Transverse colon (tissue), 4 donors: Measurements from ENCODE around the gene ELF2. TPM values are rescaled to one million over a fixed set of nuclear protein-coding genes. Genes with fewer than 3 reads are reported as not detected.
"Not testable (repeated sequence)": the region's sequence is repeated elsewhere in the genome, so short reads cannot be mapped to it uniquely, and the experiment has no call there.

Experiments used
- DNase-seq: peaks from one replicate; pipeline ENCODE4 v3.0.0-alpha.2; 2019
- H3K27ac ChIP-seq, 4 donors: fragments of 200-600 bp; sonication (generic); 2 replicates each; pipeline ENCODE4 v1.5.1; 2016 to 2018; ENCODE audit warnings: inconsistent platforms in 4 of 4
- H3K27me3 ChIP-seq: fragments of 200-600 bp; sonication (generic); 2 replicates; pipeline ENCODE4 v1.5.1; 2017; ENCODE audit warnings: inconsistent platforms
- H3K36me3 ChIP-seq, 4 donors: fragments of 200-600 bp; sonication (generic); 2 replicates each; pipeline ENCODE4 v1.5.1; 2017 to 2019; ENCODE audit warnings: inconsistent platforms in 4 of 4
- H3K4me1 ChIP-seq, 4 donors: fragments of 200-600 bp; sonication (generic); 2 replicates each; pipeline ENCODE4 v1.5.1; 2017 to 2020; ENCODE audit warnings: inconsistent platforms in 4 of 4
- H3K4me3 ChIP-seq, 4 donors: fragments of 200-600 bp; sonication (generic); 1 replicate in 1 of 4; 2 replicates in 3 of 4; pipeline versions ENCODE4 v1.5.1 to v1.6.1; 2017 to 2019; ENCODE audit warnings: inconsistent platforms in 4 of 4
- H3K9me3 ChIP-seq, 2 donors: fragments of 200-600 bp; sonication (generic); 2 replicates each; pipeline ENCODE4 v1.5.1; 2017 to 2019; ENCODE audit warnings: inconsistent platforms in 2 of 2
- EP300 ChIP-seq: sonication (generic); formaldehyde crosslinking; IDR thresholded peaks from one replicate; pipeline ENCODE4 v1.6.1; 2017; ENCODE audit warnings: antibody characterized with exemption, low read depth
- POLR2A ChIP-seq: fragments of 450-650 bp; IDR thresholded peaks from one replicate; pipeline ENCODE4 v1.6.1; 2016; ENCODE audit warnings: antibody characterized with exemption, mild to moderate bottlenecking, moderate library complexity
- POLR2AphosphoS5 ChIP-seq, 3 donors: sonication (generic); formaldehyde crosslinking; IDR thresholded peaks; one replicate each; pipeline ENCODE4 v1.6.1; 2016; ENCODE audit warnings: antibody characterized with exemption in 3 of 3
- WGBS, 2 donors: methylation state at CpG; one replicate each; pipeline ENCODE4 v1.1.5; 2018; ENCODE audit warnings: low coverage in 1 of 2; 5-methylcytosine and 5-hydroxymethylcytosine counted together
- in situ Hi-C, 4 donors: fragments of 200-750 bp; cut with MboI; loops; one replicate each; pipeline versions ENCODE4 v1.15.0 to v1.15.1; 2017; ENCODE audit warnings: low sequenced_read_pairs in 3 of 4, low pct_ligation_motif_present in 1 of 4, low pct_unique_long_range_greater_than_20kb in 1 of 4
- intact Hi-C: fragments of 100-400 bp; cut with DNase I; formaldehyde crosslinking; loops from one replicate; pipeline ENCODE4 v1.15.1; 2023; ENCODE audit warnings: low total_unique reads
- total RNA-seq, 4 donors: library from RNA; depleted of rRNA; stranded (reverse); fragments of >200 nt; gene quantifications; one replicate each; pipeline ENCODE4 v1.1.0, GENCODE V29; 2016
- TF ChIP-seq, protein P1 (sequence below), 5 experiments: fragments of 200-600 bp in 3 of 5; fragments of 450-650 bp in 2 of 5; sonication (generic) in 3 of 5; IDR thresholded peaks; 1 replicate in 2 of 5; 2 replicates in 3 of 5; pipeline ENCODE4 v1.5.1; 2016 to 2017; ENCODE audit warnings: antibody characterized with exemption in 5 of 5, inconsistent platforms in 3 of 5, mild to moderate bottlenecking in 2 of 5, moderate library complexity in 1 of 5

The ELF2 gene
- total RNA-seq, 4 donors from 2014 or later = 21.7 to 65.6 (median 41.8) TPM

DNA sequence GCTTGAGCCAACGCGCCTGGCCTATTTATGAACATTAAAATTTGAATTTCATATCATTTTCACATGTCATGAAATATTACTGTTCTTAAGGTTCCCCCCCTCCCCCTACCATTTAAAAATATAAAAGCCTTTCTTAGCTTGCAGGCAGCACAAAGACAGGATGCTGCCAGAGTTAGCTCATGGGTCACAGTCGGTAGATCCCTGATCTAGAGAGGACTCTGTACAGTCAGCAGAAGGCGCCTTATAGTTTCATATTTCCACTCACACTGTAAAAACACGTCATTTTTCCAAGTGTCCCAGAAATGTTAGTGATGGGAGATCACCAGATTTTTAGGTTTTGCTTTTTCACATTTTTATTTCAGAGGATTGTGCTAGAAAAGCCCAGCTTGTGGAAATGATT lies 149.2 kb downstream of the ELF2 start:
- no peak for DNase-seq
- WGBS, 2 donors = 79 to 91% methylated on average over 3 to 5 of the region's 5 CpGs
- peaks cover 0 to 8% (median 0%) of the 10 kb centered on the region in 4 donors for H3K4me1 ChIP-seq
- in situ Hi-C loops (no loop called here), intact Hi-C loops (no loop called here)
- no peak overlapping the region for H3K4me3 ChIP-seq
- no peaks in the 10 kb centered on the region for H3K9me3 ChIP-seq
- H3K36me3 ChIP-seq = no peaks in the 10 kb centered on the region
- H3K27ac ChIP-seq = no peak overlapping the region
- TF ChIP-seq, protein P1, sequence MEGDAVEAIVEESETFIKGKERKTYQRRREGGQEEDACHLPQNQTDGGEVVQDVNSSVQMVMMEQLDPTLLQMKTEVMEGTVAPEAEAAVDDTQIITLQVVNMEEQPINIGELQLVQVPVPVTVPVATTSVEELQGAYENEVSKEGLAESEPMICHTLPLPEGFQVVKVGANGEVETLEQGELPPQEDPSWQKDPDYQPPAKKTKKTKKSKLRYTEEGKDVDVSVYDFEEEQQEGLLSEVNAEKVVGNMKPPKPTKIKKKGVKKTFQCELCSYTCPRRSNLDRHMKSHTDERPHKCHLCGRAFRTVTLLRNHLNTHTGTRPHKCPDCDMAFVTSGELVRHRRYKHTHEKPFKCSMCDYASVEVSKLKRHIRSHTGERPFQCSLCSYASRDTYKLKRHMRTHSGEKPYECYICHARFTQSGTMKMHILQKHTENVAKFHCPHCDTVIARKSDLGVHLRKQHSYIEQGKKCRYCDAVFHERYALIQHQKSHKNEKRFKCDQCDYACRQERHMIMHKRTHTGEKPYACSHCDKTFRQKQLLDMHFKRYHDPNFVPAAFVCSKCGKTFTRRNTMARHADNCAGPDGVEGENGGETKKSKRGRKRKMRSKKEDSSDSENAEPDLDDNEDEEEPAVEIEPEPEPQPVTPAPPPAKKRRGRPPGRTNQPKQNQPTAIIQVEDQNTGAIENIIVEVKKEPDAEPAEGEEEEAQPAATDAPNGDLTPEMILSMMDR (IDR thresholded peaks at IDR 0.05) = no peak
- TF ChIP-seq EP300 (no peak), POLR2A (no peak), POLR2AphosphoS5 (IDR thresholded peaks at IDR 0.05) (no peak)
- H3K27me3 ChIP-seq = no peaks in the 10 kb centered on the region

DNA sequence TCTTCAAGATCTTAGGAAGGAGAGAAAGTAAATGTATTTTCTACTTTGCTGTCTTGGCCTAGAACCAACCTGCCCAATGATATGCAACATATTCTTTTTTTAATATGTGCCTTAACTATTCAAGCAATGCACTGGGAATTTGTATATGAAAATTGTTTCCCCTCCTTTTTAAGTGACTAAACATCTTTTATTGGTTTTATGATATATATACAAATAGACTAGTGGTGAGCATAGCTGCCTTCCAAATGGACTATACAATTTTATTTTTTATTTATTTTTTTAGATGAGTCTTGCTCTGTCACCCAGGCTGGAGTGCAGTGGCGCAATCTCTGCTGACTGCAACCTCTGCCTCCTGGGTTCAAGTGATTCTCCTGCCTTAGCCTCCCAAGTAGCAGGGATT lies 151.2 kb downstream of the ELF2 start:
- Histone ChIP-seq H3K4me3 (no peak overlapping the region), H3K27me3 (no peaks in the 10 kb centered on the region), H3K9me3 (no peaks in the 10 kb centered on the region), H3K36me3 (no peaks in the 10 kb centered on the region), H3K4me1 (peaks cover 0 to 9% (median 0%) of the 10 kb centered on the region in 4 donors), H3K27ac (no peak overlapping the region)
- WGBS, 2 donors = 100% methylated on average over 1 of the region's 1 CpG
- TF ChIP-seq POLR2A (no peak), POLR2AphosphoS5 (IDR thresholded peaks at IDR 0.05) (no peak), EP300 (no peak)
- TF ChIP-seq, protein P1 (IDR thresholded peaks at IDR 0.05) = no peak
- no peak for DNase-seq
- in situ Hi-C loops = no loop called here
- intact Hi-C loops = no loop called here

DNA sequence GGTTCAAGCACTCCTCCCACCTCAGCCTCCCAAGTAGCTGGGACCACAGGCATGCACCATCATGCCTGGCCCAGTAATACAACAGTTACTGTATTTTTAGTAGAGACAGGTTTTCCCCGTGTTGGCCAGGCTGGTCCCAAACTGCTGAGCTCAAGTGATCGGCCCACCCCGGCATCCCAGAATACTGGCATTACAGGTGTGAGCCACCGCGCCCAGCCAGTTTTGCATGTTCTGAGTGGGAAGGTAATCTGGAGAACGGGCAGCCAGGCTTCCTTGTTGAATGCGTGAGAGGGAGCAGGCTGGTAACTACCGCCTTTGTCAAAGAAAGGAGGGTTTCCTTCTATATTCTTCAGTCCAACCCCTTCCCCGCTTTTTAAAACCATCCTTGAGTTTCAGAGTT lies 152.3 kb downstream of the ELF2 start:
- intact Hi-C loops = no loop called here
- 87 to 100% methylated on average over 2 to 9 of the region's 9 CpGs for WGBS, 2 donors
- Histone ChIP-seq H3K36me3 (no peaks in the 10 kb centered on the region), H3K27me3 (no peaks in the 10 kb centered on the region), H3K4me1 (peaks cover 0 to 3% (median 0%) of the 10 kb centered on the region in 4 donors), H3K4me3 (no peak overlapping the region), H3K27ac (no peak overlapping the region), H3K9me3 (no peaks in the 10 kb centered on the region)
- no peak for DNase-seq
- TF ChIP-seq, protein P1 (IDR thresholded peaks at IDR 0.05) = no peak
- no peak for TF ChIP-seq POLR2AphosphoS5 (IDR thresholded peaks at IDR 0.05)
- in situ Hi-C loops = no loop called here

DNA sequence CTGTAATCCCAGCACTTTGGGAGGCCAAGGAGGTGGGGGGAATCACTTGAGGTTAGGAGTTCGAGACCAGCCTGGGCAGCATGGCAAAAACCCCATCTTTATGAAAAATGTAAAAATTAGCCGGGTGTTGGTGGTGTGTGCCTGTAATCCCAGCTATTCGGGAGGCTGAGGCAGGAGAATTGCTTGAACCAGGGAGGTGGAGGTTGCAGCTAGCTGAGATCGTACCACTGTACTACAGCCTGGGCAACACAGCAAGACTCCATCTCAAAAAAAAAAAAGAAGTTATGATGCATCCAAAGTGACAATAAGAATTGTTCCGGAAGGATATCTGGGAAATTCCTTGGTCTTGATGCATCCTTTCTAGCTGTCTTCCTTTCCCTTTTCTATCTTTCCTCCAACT lies 154.2 kb downstream of the ELF2 start:
- WGBS, 2 donors = 88 to 97% methylated on average over 2 to 5 of the region's 5 CpGs
- Histone ChIP-seq H3K27ac (no peak overlapping the region), H3K9me3 (no peaks in the 10 kb centered on the region), H3K4me1 (peaks cover 0 to 13% (median 0%) of the 10 kb centered on the region in 4 donors), H3K27me3 (no peaks in the 10 kb centered on the region), H3K4me3 (no peak overlapping the region), H3K36me3 (no peaks in the 10 kb centered on the region)
- no peak for DNase-seq
- TF ChIP-seq EP300 (no peak), POLR2A (no peak), POLR2AphosphoS5 (IDR thresholded peaks at IDR 0.05) (no peak)
- TF ChIP-seq, protein P1 (IDR thresholded peaks at IDR 0.05) = no peak
- in situ Hi-C loops = no loop called here
- intact Hi-C loops = no loop called here

DNA sequence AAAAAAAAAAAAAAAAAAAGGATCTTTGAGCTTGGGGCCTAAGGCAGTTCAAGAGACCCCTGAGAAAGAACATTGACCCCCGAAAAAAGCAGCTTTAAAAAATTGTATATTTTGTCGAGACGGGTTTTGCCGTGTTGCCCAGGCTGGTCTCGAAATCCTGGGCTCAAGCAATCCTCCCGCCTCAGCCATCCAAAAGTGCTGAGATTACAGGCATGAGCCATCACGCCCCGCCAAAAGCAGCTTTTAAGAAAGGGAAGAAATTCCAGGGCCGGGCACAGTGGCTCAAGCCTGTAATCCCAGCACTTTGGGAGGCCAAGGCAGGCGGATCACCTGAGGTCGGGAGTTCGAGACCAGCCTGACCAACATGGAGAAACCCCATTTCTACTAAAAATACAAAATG lies 155.9 kb downstream of the ELF2 start:
- H3K27ac ChIP-seq, intact Hi-C loops, H3K9me3 ChIP-seq, H3K36me3 ChIP-seq, DNase-seq, in situ Hi-C loops, H3K27me3 ChIP-seq, H3K4me3 ChIP-seq: not testable (repeated sequence)
- H3K4me1 ChIP-seq = peaks cover 0 to 28% (median 0%) of the 10 kb centered on the region in 4 donors
- WGBS, 2 donors = 92% methylated on average over 5 to 12 of the region's 12 CpGs
